Hepatocyte (in vitro differentiated cells): ENCODE measurements around the gene CHCHD5.

Experiments
- EZH2 ChIP-seq: fragments of 200-600 bp; sonication (generic); IDR thresholded peaks from 2 replicates; pipeline ENCODE4 v1.6.1; 2016; ENCODE audit warnings: antibody characterized with exemption, mild to moderate bottlenecking, borderline replicate concordance
- EZH2phosphoT487 ChIP-seq: fragments of 200-600 bp; sonication (generic); IDR thresholded peaks from one replicate; pipeline ENCODE4 v1.6.1; 2018; ENCODE audit warnings: antibody characterized with exemption, mild to moderate bottlenecking, low read depth, moderate library complexity; ENCODE audit not compliant: unreplicated experiment, severe bottlenecking
- TF ChIP-seq, protein P1 (sequence below): fragments of 200-600 bp; sonication (generic); IDR thresholded peaks from 2 replicates; pipeline ENCODE4 v1.5.1; 2016; ENCODE audit warnings: antibody characterized with exemption, mild to moderate bottlenecking; ENCODE audit not compliant: poor library complexity

DNA sequence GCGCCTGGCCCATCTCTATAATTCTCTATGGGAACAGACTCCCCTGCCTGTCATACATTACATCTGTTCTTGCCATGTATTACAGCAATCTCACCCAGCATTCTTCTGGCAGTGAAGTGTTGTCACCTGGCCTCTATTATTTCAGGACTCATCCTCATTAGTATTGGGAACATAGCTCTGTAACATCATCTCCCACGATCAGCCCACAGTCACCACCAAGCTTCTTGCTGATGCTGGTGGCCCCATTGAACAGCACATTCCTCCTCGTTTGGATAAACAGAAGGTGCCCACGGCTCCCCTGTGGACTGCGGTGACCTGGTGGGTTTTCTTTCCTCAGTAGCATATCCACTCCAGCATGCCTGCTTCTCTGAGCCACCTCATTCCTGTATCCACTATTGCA is 21.5 kb downstream of the CHCHD5 start:
- TF ChIP-seq, protein P1, sequence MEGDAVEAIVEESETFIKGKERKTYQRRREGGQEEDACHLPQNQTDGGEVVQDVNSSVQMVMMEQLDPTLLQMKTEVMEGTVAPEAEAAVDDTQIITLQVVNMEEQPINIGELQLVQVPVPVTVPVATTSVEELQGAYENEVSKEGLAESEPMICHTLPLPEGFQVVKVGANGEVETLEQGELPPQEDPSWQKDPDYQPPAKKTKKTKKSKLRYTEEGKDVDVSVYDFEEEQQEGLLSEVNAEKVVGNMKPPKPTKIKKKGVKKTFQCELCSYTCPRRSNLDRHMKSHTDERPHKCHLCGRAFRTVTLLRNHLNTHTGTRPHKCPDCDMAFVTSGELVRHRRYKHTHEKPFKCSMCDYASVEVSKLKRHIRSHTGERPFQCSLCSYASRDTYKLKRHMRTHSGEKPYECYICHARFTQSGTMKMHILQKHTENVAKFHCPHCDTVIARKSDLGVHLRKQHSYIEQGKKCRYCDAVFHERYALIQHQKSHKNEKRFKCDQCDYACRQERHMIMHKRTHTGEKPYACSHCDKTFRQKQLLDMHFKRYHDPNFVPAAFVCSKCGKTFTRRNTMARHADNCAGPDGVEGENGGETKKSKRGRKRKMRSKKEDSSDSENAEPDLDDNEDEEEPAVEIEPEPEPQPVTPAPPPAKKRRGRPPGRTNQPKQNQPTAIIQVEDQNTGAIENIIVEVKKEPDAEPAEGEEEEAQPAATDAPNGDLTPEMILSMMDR, result no peak
- TF ChIP-seq EZH2 (no peak), EZH2phosphoT487 (no peak)
